Measurements from ENCODE around the gene CFTR.
"Not testable (repeated sequence)": the region's sequence is repeated elsewhere in the genome, so short reads cannot be mapped to it uniquely, and the experiment has no call there.

Gene CFTR

DNA sequence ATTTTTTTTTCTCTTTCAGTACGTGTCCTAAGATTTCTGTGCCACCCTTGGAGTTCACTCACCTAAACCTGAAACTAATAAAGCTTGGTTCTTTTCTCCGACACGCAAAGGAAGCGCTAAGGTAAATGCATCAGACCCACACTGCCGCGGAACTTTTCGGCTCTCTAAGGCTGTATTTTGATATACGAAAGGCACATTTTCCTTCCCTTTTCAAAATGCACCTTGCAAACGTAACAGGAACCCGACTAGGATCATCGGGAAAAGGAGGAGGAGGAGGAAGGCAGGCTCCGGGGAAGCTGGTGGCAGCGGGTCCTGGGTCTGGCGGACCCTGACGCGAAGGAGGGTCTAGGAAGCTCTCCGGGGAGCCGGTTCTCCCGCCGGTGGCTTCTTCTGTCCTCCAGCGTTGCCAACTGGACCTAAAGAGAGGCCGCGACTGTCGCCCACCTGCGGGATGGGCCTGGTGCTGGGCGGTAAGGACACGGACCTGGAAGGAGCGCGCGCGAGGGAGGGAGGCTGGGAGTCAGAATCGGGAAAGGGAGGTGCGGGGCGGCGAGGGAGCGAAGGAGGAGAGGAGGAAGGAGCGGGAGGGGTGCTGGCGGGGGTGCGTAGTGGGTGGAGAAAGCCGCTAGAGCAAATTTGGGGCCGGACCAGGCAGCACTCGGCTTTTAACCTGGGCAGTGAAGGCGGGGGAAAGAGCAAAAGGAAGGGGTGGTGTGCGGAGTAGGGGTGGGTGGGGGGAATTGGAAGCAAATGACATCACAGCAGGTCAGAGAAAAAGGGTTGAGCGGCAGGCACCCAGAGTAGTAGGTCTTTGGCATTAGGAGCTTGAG lies at the start of gene CFTR:
Gene CFTR (plus strand): TSS at position 801 of the 830 bp plus-strand sequence. CDS start 70 bp downstream, outside the sequence.
- FAIRE-seq (no peak), DNase-seq (ENCODE audit: low spot score) (no peak)

DNA sequence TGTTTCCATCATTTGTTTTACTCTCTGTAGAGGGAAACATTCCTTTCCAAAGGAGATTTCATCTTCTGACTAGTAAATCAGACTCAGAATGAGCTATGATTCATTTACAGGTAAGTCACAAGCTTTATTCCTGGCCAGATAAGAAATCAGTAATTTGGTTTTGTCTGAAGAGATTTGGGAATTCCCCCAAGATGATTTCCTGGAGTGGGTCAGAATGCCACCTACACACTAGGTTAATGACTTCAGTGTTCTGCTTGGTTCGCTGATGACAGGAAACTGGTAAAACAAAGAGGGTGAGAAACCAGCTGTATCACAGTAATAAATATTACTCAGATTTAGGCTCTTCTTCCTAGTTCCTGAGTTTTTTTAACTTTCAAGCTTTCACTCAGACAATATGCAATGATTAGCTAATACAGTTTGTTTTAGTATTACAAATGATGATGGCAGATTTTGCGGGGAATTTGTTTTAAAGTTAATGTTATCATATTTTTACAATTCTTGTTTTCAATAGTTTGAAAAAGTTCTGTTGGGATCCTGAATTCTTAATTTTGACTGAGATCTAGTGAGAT lies 44.3 kb upstream of the CFTR start:
- peak; percentile 2 for DNase-seq (ENCODE audit: low spot score)
- no peak for FAIRE-seq

DNA sequence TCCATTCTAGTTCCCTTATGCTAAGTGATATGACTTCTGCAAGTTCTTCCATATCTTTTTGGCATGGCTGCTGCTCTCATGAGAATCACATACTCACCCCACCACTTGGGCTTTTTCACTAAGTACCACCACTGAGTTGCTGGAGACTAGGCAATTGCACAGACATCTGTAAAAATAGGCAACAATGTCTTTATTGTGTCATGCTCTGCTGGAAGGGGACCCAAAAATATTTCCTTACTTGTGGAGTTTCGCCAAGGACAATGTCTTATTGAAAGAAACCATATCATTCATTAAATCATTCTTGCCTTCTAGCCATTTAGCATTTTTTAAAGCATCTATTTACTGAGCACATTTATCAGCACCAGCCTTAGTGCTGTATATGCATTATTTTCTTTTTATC lies 35.2 kb upstream of the CFTR start:
- DNase-seq (ENCODE audit: low spot score) (no peak), FAIRE-seq (no peak)

DNA sequence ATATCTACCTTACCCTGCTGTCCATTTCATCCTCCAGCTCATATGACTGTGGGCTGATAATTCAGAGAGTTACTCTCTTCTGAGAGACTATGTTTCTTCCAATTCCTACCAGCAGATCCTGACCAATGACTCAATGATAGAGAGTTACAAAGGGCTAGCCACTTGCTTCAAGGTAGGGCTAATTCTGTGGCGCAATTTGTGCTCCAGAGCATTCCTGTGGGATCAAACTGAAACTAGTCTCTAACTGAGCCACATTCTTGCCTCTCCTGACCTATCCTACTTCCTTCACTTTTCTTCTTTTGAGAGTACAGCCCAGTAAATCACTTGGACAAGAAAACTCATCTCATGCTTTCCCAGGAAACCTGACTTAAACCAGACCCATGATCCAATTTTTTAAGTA lies 34.6 kb upstream of the CFTR start:
- DNase-seq (ENCODE audit: low spot score) (peak; percentile 3), FAIRE-seq (no peak)

DNA sequence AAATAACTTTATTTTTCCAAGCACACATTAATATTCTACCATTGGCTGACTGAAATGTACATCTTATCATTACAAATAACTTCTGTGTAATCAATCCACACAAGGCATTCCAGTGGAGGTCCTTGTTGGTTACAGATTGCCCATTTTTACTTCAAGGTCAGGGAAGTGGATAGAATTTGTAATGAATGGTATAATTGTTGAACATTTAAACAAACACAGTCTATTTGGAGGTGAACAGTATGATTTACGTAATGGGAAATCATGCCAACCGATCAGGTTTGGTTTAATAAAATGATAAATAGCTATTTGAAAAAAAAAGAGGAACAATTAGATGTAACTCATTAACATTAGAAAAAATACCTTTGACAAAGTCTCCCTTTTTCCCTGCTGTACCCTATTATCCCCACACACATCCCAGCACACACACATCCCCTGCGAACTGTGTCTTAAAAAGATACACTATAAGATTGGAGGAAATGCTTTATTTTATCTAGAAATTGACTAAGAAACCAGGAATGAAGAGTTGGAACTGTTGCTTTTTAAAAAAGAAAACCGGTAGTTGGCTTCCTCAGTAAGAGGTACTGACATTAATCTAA lies 33.5 kb upstream of the CFTR start:
- DNase-seq (ENCODE audit: low spot score): no peak
- FAIRE-seq: no peak

DNA sequence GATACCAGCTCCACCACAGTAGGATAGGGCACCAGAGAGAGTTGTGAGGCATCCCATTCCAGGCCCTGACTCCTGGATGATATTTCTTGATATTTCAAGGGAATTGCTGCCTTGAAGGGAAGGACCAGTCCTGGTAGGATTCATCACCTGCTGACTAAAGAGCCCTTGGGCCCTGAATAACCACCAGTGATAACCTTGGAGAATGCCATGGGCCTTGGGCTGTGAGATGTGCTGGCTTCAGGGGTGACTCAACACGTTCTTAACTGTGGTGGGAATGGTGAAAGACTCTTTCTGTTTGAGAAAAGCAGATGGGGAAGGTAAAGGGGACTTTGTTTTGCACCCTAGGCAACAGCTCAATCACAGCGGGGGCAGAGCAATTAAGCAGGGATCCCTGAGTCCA lies 31.2 kb upstream of the CFTR start:
- FAIRE-seq: no peak
- no peak for DNase-seq (ENCODE audit: low spot score)

DNA sequence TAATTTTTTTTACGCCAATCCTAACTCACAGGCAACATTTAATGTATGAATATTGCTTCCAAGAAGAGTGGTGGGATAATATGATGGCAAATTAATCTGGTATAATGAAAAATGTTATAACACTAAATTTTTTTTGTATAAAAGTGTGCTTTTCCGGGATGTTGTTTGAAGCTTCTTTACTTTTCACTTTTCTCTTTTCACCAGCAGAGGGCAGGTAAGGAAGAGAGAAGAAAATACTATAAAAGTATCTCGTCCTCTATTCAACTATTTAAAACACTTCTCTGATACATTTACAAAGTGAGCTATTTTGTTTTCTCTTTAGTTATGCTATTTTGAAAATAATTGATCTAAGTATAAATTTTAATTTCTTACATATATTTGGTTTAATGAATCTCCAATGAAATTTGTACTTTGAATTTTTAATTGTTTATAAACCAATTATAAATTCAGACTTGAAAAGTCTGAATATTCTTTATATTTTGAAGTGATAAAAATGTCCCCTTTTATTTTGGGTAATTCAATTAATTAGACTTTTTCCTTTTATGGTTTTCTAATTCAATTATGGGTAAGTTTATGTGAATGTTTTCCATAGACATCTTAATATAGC lies 20.7 kb upstream of the CFTR start:
- DNase-seq (ENCODE audit: low spot score) (peak; percentile 5), FAIRE-seq (no peak)

DNA sequence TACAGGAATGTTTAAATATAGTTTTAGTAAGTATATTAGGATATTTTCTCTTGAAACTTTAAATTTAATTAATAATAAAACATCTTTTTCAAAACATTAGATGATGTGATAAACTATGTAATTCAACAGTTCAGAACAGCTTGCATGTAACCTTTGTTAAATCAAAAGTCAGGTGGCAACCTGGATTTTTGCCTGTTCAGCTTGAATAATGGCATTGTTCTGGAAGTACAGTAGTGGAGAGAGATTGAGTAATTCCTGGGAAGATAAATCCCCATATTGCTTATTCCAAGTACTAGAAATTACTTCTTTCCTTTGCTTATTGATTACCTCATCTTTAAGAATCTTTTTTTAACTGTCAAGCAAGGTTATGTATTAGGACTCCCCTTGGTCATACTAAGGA lies 20.1 kb upstream of the CFTR start:
- DNase-seq (ENCODE audit: low spot score) (no peak), FAIRE-seq (no peak)

DNA sequence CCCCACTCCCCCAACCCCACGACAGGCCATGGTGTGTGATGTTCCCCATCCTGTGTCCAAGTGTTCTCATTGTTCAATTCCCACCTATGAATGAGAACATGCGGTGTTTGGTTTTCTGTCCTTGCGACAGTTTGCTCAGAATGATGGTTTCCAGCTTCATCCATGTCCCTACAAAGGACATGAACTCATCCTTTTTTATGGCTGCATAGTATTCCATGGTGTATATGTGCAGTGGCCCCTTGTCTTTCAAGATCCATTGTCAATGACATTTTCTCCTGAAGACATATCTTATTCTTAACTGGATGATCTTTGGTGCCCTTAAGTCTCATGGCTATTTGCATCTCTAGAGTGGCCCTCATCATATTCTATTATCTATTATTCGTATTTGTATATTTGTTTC lies 19.0 kb upstream of the CFTR start:
- FAIRE-seq: not testable (repeated sequence)

DNA sequence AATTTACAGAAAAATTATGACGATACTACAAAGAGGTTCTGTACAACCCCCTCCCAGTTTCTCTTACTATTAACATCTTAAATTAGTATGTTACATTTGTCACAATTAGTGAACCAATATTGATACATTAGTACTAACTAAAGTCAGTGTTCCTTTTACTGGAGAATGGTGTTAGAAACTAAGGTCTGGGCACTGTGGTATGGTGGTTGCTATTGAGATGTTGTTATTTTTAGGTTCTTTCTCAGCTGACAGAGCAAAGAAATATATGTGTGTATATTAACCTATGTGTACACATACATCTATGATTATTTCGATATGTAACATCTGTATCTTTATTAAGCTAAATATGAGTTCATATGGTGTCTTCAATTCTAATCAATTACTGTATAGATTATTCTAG lies 11.7 kb upstream of the CFTR start:
- no peak for FAIRE-seq
- no peak for DNase-seq (ENCODE audit: low spot score)

More for the DNA sequence above, 19.0 kb upstream of the CFTR start:
- DNase-seq (ENCODE audit: low spot score): not testable (repeated sequence)

DNA sequence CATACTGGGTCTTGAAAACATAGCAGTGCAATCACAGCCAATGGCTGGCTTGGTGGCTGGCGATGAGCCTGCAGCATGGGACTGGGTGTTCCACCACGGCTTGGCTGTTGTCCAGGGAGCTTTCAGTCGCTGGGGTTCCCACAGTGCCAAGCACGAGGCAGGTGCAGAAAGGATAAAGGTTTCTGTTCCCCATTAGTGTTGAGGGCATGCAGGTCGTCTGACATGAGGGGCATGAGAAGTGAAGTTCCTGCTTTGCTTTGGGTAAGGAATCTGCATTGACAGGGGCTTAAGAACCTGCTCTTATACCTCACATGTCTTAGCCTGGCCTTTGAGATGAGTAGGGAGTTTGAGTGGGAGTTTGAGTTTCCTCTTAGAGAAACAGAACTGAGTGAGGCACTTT lies 9.0 kb upstream of the CFTR start:
- FAIRE-seq: no peak

DNA sequence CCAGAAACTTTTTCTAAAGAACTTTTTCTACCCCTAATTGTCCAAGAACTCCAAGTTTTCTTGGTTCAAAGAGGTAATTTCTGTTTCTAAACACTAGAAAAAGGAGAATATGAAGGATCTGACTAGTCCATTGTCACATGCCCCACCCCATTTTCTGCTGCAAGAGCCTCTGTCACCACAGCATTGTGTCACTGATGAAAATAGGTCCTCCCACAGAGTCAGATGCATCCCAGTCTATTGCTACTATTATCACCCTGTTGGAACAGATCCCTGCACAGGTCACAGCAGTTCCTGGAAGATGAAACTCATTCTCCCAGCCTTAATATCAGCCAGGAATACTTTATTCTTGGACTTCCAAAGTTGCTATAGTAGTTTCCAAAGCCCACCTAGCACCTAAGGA lies 7.5 kb upstream of the CFTR start:
- DNase-seq (ENCODE audit: low spot score) (no peak), FAIRE-seq (no peak)

More for the DNA sequence above, 9.0 kb upstream of the CFTR start:
- DNase-seq (ENCODE audit: low spot score): no peak

DNA sequence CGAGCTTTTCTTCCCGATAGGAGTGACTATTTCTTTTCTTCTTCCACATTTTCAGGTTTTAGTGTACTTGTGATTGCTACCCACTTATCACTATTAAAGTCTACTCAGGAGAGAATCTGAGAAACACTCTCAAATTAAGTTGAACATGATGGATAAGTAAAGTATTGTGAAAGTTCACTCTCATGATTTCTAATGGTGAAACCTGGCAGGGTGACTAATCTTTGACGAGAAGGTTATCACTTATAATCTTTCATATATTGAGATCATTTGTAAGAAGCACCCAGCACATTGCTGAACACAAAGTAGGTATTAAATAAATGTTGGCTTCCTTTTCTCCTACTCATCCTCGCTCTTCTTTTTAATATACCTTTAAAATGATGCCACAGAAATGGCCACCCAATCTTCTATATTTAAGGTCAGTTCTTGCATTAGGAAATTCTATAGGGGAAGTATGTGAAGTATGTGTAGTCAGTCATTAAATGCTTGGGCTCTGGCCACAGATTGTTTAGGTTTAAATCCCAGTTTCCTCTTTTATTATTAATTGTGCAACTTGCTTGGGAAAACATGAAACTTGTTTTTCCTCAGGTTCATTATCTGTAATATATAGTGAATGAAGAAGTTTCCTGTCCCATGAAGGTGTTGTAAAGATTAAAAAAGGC lies 3.1 kb upstream of the CFTR start:
- DNase-seq (ENCODE audit: low spot score): no peak
- no peak for FAIRE-seq

DNA sequence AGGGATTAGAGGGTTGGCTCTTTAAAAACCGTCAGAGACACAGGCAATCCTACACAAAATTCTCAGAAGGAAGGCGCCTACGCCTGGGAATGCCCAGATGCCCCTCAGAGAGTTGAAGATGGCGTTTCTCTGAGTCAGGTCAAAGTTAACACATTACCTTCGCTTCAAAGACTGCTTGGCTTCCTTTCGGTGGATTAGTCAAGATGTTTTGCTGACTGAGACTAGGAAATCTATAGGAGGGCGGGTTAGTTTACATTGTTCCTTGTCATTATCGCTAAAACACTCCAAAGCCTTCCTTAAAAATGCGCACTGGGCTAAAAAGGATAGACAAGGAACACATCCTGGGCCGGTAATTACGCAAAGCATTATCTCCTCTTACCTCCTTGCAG lies 995 bp upstream of the CFTR start:
- no peak for DNase-seq (ENCODE audit: low spot score)
- FAIRE-seq: no peak

DNA sequence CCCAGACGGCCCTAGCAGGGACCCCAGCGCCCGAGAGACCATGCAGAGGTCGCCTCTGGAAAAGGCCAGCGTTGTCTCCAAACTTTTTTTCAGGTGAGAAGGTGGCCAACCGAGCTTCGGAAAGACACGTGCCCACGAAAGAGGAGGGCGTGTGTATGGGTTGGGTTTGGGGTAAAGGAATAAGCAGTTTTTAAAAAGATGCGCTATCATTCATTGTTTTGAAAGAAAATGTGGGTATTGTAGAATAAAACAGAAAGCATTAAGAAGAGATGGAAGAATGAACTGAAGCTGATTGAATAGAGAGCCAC lies 184 bp downstream of the CFTR start:
- FAIRE-seq (no peak), DNase-seq (ENCODE audit: low spot score) (no peak)

DNA sequence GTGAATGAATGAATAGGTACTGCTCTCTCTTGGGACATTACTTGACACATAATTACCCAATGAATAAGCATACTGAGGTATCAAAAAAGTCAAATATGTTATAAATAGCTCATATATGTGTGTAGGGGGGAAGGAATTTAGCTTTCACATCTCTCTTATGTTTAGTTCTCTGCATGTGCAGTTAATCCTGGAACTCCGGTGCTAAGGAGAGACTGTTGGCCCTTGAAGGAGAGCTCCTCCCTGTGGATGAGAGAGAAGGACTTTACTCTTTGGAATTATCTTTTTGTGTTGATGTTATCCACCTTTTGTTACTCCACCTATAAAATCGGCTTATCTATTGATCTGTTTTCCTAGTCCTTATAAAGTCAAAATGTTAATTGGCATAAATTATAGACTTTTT lies 1.2 kb downstream of the CFTR start:
- no peak for FAIRE-seq
- no peak for DNase-seq (ENCODE audit: low spot score)

DNA sequence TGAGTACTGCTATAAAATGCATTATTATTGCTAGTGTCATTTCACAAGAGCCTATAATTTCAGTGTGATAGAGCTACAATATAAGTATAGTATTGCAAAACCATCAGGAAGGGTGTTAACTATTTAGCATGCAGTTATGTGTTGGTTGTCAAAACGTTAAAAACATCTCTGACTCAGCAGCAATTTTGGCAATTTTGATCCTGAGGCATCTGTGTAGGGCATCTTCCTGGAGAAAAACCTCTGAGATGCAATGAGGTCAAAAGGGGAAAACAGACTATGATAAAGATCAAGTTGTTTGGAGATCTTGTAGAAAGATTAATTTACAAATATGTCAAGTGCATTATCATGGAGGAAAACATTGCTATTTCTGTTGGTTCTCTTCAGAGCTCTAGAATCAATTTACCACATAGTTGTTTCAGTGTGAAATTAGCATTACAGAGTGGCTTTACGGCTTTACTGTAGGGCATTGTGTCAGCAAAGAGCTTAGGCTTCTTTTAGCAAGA lies 5.3 kb downstream of the CFTR start:
- no peak for FAIRE-seq

DNA sequence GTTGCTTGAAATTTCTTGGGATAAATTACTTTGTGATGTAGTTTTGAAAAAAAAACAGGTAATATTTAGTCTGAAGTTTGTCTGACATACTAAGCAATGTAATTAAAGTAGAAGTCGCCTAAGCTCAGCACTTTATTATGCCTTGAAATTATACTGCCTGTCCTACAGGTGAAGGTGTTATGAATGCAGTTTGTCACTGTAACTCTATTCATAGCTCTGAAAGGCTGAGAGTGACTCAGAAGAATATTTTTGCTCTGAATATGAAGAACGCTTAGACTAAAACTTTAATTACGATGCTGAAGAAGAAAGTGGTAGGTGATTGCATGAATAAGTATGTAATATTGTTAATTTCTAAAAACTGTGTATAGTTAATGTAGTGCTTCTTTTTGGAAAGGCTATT lies 9.2 kb downstream of the CFTR start:
- FAIRE-seq: no peak
- DNase-seq (ENCODE audit: low spot score): no peak

More for the DNA sequence above, 5.3 kb downstream of the CFTR start:
- DNase-seq (ENCODE audit: low spot score): no peak

DNA sequence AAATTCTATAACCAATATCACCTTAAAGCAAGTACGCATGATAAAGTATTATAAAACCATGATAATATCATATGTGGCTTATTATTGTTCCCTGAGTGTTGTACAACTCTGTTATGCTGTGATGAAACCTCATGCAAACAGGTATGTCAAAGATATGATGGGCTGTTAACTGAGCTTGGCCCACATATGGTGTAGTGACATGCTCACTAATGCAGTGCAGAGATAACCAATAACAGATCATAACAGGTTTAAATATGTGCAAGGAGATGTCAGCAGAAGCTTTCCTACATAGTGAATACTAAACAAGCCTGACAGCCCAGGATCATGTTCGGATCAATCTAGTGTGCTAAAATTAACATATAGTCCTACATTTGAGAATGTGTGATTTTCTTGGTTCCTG lies 9.6 kb downstream of the CFTR start:
- FAIRE-seq (no peak), DNase-seq (ENCODE audit: low spot score) (no peak)

DNA sequence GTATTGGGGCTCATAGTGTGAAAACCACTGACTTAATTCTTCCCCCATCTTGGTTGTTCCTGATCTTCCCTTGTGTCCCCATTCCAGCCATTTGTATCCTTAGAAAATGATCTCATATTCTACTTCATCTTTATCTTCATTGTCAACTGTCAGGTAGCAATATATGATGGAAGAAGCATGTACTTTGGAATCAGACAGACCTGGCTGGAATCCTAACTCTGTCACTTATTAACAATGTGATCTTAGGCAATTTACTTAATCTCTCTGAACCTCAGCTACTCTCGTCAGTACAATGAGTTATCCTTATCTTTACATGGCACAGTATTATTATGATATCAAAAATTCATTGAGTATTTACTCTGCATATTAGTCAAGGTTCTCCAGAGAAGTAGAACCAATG lies 10.1 kb downstream of the CFTR start:
- no peak for DNase-seq (ENCODE audit: low spot score)
- no peak for FAIRE-seq

DNA sequence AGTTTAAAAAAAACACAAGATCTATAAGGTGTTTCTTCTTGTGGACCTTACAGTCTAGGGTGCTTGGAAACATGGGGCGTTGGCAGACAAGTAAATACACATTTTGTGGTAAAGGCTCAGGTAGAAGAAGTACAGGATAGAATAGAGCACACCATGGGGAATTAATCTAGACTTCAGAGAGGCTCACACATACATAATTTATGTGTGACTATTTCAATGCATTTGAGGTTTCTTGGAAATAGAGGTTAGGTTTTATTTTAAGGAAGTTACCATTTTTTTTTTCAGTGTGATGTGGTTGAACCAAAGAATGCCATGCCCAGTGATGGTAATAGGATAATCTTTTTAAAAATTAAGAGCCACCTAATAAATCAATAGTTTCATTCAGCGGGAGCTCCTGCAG lies 12.8 kb downstream of the CFTR start:
- FAIRE-seq (no peak), DNase-seq (ENCODE audit: low spot score) (no peak)

DNA sequence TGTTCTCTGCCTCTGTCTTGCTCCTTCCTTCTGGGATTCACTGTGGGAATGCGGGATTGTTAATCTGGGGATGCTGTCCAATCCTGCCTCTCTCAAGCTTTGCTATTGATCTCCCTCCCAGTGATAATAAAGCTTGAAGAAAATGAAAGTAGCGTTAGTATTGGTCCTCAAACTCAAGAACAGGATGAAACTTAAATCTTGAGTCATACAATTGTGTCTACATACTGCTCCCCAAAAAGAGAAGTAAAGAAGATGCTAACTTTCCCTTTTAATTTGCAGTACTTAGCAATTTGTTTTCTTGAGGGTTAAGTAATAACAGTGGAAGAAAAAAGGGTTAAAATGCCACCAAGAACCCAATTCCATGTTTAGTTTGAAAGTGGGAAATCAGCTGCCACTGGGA lies 13.6 kb downstream of the CFTR start:
- FAIRE-seq: no peak
- DNase-seq (ENCODE audit: low spot score): no peak

All from urothelium cell line (cell line).